DMS 273 (cell line): Measurements from ENCODE around the gene ATAD5.
A peak's percentile ranks its signal among the peaks of the same experiment; 100 is the strongest.
"Not testable (repeated sequence)": the region's sequence is repeated elsewhere in the genome, so short reads cannot be mapped to it uniquely, and the experiment has no call there.

Experiments used
- DNase-seq: peaks from one replicate; lab custom pipeline; 2025; ENCODE audit not compliant: unreplicated experiment; lab: John Stamatoyannopoulos, UW

Gene ATAD5

GRCh38 chr17:30831663-30832437 lies at the start of gene ATAD5:
Gene ATAD5, plus strand, starts transcription at chr17:30831966. Its CDS starts 382 bp downstream, at chr17:30832348.
- DNase-seq = peak; percentile 98

- DNase-seq = no peak
Observed at GRCh38 chr17:30782206-30782605, 49.6 kb upstream of the ATAD5 start.

DNA sequence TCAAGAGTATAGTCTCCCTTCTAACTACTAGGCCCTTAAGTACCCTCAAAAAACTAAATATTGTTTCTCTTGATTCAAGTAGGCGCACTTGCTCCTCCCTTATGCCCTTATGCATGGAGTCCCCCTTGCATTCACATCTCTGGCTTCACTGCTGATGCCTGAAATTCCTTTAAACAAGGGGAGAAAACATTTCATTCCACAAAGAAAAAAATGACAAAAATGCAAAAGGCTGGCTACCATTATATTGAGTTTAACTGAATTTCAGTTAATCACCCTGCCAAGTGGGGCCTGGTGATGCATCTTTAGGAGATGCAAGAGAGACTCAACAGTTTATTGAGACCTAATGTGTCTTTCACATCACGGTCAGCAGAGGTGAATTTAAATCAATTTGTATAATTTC lies 42.8 kb upstream of the ATAD5 start:
- DNase-seq = no peak

DNA sequence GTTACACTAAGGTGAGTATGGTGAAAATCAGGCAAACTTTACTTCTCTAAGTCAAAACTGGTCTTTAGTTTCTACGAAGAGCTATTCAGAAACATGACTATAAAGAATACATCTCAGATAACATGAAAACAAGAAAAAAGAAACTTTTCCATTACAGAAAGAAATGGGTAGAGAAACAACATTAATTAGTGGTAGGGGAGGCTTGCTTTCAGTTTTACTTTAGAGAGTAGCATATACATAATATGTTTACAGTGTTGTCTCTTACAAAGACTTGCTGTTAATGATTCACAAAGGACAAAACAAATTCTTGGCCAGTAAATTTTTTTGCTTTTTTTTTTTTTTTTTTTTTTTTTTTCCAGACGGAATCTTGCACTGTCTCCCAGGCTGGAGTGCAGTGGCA lies 41.5 kb upstream of the ATAD5 start:
- DNase-seq = no peak

DNA sequence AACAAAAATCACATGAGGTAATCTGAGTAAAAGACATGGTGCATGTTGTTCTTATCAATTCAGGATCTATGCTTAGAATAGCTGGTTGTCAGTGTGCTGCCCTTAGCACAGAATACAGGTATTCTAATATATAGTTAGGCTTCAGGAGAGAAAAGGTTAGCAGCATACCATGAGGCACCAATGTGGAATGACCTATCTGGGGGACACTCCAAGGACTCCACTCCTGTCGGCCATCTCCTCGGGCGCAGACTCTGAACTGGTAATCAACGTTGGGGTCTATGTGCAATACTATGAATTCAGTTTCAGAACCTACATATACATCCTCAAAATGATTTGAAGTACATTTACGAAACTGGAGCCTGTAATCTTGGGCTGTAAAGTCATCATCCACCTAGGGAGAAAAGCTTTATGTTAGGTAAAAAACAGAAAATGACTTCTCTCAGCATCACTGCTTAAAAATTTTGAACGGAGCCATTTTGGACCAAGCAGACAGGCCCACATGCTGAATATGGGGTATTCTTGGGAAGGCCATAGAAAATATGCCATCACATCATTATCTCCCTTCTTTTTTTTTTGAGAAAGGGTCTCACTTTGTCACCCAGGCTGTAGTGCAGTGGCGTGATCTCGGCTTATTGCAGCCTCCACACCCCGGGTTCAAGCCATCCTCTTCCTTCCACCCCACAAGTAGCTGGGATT lies 38.3 kb upstream of the ATAD5 start:
- DNase-seq = no peak

DNA sequence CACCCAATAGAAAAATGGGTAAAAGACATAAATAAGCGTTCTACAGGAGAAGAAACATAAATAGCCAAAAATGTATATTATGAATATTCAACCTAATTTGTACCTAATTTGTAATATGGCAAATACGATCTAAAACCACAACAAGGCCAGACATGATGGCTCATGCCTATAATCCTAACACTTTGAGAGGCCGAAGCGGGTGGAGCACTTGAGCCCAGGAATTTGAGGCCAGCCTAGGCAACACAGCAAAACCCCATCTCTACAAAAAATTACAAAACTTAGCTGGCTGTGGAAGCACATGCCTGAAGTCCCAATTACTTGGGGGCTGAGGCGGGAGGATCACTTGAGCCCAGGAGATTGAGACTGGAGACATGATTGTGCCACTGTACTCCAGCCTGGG lies 37.4 kb upstream of the ATAD5 start:
- no peak for DNase-seq

DNA sequence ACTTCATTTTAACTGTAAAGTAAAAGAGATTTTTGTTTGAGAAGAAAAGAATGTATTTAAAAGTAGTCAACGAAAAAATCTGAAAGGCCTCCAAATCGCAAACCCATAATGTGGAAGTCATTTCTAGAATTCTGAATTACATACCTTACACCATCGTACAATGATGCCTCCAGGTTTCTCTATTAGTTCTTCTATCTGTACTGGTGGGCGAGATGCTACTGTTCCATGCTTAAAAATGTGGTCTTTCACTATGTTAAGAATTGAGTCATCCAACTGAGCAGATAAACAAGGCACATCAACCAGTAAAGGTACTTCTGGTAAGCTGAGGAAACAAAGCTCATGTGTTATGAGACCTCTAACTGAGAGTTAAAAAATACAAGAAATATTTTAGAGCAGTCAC lies 35.8 kb upstream of the ATAD5 start:
- DNase-seq = no peak

- no peak for DNase-seq
Observed at GRCh38 chr17:30801671-30802070, 30.1 kb upstream of the ATAD5 start.

GRCh38 chr17:30805944-30806456 lies 25.8 kb upstream of the ATAD5 start:
- no peak for DNase-seq

DNA sequence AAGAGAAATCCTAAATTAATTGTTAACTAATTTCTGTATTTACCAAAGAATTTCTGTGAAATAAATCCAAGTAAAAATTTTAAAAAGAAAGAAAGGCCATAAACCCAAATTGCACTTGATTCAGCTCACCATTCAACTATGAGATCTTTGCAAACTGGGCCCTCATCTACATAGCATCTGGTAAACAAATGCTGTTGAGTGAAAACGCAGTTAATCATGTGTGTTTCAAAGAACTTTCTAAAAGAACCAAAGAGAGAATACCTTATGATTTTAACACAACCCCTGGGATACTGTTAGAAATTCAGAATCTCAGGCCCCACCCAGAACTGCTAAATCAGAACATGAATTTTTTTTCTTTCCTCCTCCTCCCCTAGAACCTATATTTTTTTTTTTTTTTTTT lies 23.9 kb upstream of the ATAD5 start:
- no peak for DNase-seq

GRCh38 chr17:30808785-30809286 lies 22.9 kb upstream of the ATAD5 start:
- DNase-seq = no peak

DNA sequence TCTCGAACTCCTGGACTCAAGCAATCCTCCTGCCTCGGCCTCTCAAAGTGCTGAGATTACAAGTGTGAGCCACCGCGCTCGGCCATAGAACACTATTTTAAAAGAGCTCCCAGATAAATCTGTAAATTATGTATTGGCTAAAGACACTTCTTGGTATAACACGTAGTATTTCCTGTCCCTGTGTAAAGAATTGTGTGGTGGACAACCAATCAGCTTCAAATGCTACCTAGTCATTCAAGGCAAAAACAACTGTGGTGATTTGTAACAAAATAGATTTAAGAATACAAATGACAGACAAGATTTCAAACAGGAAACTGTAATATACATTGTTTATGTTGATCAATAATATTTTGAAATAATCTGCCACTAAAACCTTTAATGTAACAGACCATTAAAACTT lies 21.9 kb upstream of the ATAD5 start:
- DNase-seq = no peak

DNA sequence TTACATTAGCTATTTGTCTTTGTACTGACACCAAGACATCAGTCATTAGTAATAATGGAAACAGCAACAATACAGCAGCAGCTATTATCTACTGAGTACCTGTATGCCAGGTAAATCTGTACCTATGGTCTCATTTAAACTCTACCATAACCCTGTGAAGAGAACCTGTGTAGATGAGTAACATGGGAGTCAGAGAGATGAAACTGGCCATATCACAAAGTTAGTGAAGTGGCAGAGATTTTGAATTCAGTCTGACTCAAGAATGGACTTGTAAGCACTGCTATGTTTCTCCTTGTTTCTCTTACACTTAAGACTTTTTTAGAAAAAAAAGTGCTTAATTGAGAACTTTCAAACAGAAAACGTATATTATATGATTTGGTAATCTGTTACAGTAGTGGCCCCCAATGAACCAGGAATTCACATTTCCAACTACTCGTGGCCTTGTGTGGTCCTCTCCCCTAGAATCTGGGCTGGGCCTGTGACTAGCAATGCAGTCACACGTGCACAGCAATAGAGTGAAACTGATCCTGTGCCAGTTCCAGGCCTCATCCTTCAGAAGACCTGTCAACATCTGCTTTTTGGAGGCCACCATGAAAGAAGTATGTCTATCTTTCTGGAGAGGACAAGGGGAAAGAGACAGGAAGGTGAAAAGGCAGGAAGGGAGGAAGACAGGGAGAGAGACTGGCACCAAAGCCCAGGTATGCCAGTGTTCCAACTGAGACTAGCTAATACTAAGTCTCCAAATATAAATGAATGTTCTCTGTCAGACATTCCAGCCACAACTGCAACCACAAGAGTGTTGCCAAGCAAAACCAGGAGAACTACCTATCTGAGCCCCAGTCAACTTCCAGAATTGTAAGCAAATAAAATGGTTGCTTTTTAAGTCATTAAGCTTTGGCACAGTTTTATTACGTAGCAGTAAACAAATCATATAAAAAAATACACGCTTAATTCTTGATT lies 19.3 kb upstream of the ATAD5 start:
- no peak for DNase-seq

- not testable (repeated sequence) for DNase-seq
Observed at GRCh38 chr17:30814236-30814635, 17.5 kb upstream of the ATAD5 start.

DNA sequence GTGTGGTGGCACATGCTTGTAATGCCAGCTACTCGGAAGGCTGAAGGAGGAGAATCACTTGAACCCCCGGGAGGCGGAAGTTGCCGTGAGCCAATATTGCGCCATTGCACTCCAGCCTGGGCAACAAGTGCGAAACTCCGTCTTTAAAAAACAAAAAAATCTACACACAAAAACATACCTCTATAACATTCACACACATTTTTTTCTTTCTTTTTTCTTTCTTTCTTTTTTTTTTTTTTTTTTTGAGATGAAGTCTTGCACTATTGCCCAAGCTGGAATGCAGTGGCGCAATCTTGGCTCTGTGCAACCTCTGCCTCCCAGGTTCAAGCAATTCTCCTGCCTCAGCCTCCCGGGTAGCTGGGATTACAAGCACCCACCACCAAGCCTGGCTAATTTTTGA lies 16.9 kb upstream of the ATAD5 start:
- DNase-seq = not testable (repeated sequence)

DNA sequence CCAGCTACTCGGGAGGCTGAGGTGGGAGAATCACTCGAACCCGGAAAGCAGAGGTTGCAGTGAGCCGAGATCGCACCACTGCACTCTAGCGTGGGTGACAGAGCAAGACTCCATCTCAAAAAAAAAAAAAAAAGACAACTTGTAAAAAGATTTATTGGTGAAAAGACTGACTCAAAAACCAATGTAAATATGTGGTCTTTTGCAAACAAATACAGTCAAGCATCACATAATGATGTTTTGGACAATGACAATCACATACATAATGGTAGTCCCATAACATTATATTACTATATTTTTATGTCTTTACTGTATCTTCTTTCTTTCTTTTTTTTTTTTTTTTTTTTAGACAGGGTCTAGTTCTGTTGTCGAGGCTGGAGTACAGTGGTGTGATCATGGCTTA lies 15.6 kb upstream of the ATAD5 start:
- no peak for DNase-seq

DNA sequence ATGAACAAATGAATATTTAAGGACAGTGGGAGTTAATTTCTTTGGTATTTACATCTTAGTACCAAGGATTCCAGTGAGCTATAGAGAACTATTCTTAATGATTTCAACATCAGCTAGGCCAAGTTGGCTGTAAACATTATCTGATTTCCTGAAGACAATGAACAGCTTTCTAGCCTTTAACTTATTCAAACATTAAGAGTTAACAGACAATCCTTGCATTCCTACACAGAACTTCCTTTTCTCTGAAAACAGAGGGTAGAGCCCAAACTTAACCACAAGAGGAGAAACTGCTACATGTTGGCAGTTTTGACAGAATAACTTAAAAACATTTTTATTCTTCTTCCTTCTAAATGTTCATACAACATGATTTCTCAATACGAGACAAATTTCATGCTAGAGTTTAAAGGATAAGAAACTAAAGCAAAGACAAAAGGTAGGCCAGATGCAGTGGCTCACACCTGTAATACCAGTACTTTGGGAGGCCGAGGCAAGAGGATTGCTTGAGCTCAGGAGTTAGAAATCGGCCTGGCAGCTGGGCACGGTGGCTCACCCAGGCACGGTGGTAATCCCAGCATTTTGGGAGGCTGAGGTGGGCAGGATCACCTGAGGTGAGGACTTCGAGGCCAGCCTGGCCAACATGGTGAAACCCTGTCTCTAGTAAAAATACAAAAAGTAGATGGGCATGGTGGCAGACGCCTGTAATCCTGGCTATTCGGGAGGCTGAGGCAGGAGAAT lies 11.6 kb upstream of the ATAD5 start:
- DNase-seq = no peak

GRCh38 chr17:30821871-30822723 lies 9.7 kb upstream of the ATAD5 start:
- DNase-seq = no peak

DNA sequence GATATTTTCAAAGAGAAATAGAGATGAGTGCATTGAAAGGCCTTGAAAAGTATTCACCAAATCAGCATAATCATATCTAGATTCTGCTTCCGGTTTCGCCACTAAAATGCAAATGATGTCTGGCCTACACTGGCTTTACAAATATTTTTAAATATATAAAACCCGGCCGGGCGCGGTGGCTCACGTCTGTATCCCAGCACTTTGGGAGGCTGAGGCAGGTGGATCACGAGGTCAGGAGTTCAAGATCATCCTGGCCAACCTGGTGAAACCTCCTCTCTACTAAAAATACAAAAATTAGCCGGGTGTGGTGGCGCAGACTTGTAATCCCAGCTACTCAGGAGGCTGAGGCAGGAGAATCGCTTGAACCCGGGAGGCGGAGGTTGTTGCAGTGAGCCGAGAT lies 8.8 kb upstream of the ATAD5 start:
- DNase-seq = not testable (repeated sequence)
